ENCODE data around the gene LRRC8C.

LRRC8C gene

GRCh38 chr1:89606227-89606980 is 26.5 kb upstream of the LRRC8C start:
- no peak for DNase-seq
- in situ Hi-C loops (cut with HindIII; ENCODE audit: low pct_ligation_motif_present, low pct_unique_long_range_greater_than_20kb, low sequenced_read_pairs) = no loop called here

GRCh38 chr1:89607156-89607555 is 25.8 kb upstream of the LRRC8C start:
- in situ Hi-C loops (cut with HindIII; ENCODE audit: low pct_ligation_motif_present, low pct_unique_long_range_greater_than_20kb, low sequenced_read_pairs) = no loop called here
- no peak for DNase-seq

DNA sequence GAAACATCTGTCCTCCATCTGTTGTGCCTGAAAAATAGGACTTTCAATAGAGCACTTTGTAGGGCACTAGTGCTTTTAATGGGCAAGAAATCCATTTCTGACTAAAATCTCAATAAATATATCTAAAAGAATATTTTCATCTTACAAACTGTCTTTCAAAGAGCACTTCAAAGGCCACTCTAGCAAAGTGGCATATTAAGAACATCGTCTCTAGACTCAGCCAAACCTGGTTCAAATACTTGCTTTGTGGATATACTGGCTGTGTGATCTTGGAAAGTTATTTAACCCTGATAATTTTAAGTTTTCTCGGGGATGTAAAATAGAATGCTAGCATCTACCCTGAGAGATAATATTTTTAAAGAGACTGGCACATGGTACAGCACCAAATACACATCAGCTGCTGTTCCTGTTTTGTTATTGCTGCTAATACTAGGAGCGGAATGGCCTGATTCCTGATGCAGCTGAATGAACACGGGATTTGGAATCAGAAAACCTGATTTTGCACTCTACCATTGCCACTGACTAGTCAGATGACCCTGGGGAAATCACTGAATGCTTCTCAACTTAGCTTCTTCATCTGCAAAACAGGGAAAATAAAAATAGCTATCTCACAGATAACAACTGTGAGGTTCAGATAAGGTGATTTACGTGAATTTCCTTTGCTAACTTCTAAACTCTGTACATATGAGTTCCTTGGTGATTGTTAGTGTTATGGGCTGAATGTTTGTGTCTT is 25.2 kb upstream of the LRRC8C start:
- in situ Hi-C loops (cut with HindIII; ENCODE audit: low pct_ligation_motif_present, low pct_unique_long_range_greater_than_20kb, low sequenced_read_pairs) = no loop called here
- DNase-seq = no peak

DNA sequence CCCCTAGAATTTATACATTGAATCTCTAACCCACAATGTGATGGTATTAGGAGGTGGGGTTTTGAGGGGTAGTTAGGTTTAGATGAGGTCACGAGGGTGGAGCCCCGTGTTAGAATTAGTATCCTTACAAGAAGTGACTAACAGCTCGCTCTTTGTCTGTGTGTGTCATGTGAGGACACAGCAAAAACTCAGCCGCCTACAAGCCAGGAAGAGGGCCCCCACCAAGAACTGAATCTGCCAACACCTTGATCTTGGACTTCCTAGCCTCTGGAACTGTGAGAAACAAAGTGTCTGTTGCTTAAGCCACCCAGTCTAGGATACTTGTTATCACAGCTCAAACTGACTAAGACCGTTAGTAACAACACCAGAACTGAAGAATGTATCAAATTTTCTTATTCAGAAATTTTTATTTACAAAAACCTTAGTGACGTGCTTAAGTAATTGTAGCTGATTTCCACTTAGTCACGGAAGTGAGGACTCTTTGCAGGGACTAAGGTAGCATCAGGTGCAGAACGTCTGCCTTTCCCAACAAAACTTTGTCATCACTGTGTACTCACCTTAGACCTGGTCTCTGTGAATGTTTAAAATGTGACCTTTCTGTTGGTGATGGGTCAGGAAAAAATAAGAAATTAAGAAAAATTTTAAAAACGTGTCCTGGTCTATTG is 24.5 kb upstream of the LRRC8C start:
- in situ Hi-C loops (cut with HindIII; ENCODE audit: low pct_ligation_motif_present, low pct_unique_long_range_greater_than_20kb, low sequenced_read_pairs) = no loop called here

GRCh38 chr1:89608984-89609725 is 23.8 kb upstream of the LRRC8C start:
- DNase-seq = no peak
- in situ Hi-C loops (cut with HindIII; ENCODE audit: low pct_ligation_motif_present, low pct_unique_long_range_greater_than_20kb, low sequenced_read_pairs) = no loop called here

More for the DNA sequence above, 24.5 kb upstream of the LRRC8C start:
- no peak for DNase-seq

DNA sequence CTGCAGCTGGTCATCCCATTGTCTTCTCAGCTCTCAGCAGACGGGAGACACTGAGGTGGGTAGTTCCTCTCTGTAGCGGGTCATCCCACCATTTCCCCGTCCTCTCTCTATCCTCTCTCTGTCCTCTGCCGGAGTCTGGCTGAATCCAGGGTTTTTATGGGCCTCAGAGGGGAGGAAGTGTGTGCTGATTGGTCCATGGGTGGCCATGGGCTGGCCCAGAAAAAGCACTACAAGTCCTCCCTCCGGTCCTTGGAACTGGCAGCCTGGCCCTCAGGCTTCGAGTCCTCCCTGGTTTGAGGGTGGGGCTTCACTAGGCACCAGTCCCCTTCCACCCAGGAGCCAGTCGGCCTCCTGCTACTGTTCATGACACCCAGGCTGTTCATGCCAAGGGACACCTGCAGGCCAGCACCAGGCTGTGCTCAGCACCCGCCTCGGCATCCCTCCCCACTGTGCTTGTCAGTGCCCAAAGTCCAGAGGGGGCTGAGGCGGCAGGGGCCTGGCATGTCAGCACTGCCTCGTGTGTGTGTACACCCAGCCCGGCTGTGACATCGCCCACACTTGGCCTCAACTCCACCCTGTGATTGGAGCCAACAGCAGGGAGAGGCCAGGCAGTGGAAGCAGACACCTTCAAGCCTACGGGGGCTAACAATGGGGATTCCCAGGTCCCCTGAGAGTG is 23.0 kb upstream of the LRRC8C start:
- DNase-seq = no peak
- in situ Hi-C loops (cut with HindIII; ENCODE audit: low pct_ligation_motif_present, low pct_unique_long_range_greater_than_20kb, low sequenced_read_pairs) = no loop called here

DNA sequence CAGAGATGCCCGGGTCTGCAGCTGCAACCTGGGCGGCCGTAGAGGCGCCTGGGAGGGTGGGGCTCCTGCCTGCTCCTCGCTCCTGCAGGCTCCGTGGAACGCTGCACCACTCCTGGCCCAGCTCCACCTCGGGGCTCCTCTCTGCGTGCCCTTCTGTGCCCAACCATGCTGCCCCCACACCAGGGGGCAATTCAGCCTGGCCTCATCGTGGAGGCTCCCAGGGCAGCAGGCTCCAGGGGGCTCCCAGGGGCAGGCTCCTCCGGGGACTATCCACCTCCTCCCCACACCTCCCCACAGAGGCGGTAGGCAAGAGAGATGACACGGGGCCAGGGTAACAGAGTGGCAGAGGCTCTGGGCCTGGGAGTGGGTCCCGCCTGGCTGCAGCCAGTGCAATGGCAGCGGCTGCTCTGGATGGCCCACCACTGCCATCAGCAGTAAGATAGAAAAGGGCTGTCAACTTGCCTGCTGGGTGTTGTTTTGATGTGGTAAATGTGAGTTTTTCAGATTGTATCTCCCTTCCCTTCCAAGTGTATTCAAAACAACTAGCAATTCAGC is 22.4 kb upstream of the LRRC8C start:
- in situ Hi-C loops (cut with HindIII; ENCODE audit: low pct_ligation_motif_present, low pct_unique_long_range_greater_than_20kb, low sequenced_read_pairs) = no loop called here
- no peak for DNase-seq

GRCh38 chr1:89611721-89612120 is 21.2 kb upstream of the LRRC8C start:
- in situ Hi-C loops (cut with HindIII; ENCODE audit: low pct_ligation_motif_present, low pct_unique_long_range_greater_than_20kb, low sequenced_read_pairs) = no loop called here
- DNase-seq = no peak

DNA sequence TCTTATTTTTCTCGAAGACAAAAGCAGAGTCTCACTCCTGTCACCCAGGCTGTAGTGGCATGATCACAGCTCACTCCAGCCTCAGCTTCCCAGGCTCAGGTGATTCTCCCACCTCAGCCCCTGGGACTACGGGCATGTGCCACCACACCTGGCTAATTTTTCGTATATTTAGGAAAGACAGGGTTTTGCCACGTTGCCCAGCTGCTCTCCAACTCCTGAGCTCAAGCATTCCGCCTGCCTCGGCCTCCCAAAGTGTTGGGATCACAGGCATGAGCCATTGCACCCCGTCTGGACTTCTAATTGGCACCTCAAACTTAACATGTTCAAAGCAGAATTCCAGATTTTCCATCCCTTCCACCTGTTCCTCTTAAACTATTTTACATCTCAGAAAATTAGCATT is 19.0 kb upstream of the LRRC8C start:
- in situ Hi-C loops (cut with HindIII; ENCODE audit: low pct_ligation_motif_present, low pct_unique_long_range_greater_than_20kb, low sequenced_read_pairs) = no loop called here

GRCh38 chr1:89615676-89616598 is 17.0 kb upstream of the LRRC8C start:
- in situ Hi-C loops (cut with HindIII; ENCODE audit: low pct_ligation_motif_present, low pct_unique_long_range_greater_than_20kb, low sequenced_read_pairs) = no loop called here
- DNase-seq = no peak

More for the DNA sequence above, 19.0 kb upstream of the LRRC8C start:
- no peak for DNase-seq

- in situ Hi-C loops (cut with HindIII; ENCODE audit: low pct_ligation_motif_present, low pct_unique_long_range_greater_than_20kb, low sequenced_read_pairs) = no loop called here
- DNase-seq = no peak
Observed at GRCh38 chr1:89616844-89617627, 15.9 kb upstream of the LRRC8C start.

- in situ Hi-C loops (cut with HindIII; ENCODE audit: low pct_ligation_motif_present, low pct_unique_long_range_greater_than_20kb, low sequenced_read_pairs) = no loop called here
Observed at GRCh38 chr1:89620664-89621063, 12.3 kb upstream of the LRRC8C start.

DNA sequence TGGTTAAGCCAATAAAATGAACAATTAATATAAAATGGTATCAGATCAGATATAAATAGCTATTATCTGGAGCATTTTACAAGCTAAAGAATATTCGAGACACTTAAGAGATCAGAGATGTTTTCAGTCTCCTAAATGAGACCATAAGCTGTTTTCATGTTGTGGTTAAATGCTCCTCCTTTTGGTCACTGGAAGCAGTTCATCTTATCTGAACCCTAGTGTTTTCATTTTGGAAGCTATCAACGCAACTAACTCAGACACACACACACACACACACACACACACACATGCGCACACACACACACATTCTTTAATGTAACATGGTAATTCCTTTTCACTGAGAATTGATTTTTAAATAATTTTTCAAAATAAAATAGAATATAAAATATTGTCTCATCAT is 10.0 kb upstream of the LRRC8C start:
- no peak for DNase-seq
- in situ Hi-C loops (cut with HindIII; ENCODE audit: low pct_ligation_motif_present, low pct_unique_long_range_greater_than_20kb, low sequenced_read_pairs) = no loop called here

More at GRCh38 chr1:89620664-89621063, 12.3 kb upstream of the LRRC8C start:
- DNase-seq = no peak

DNA sequence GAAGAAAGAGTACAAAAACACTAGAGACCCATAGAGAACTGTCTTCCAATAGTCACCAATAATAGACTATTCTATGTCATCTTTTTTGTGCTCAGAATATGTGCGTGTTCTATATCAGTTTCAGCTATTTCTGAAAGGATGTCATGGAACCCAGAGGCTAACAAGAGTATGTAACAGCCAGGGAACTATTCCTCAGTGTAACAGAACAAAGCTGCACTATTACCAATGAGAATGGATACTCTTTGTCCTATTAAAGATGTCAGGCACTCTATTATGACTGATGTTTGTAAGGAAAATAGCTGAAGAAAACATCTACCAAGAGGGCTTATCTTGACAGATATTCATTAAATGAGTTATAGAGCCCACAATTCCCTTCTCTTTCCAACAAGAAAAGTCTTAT is 8.6 kb upstream of the LRRC8C start:
- in situ Hi-C loops (cut with HindIII; ENCODE audit: low pct_ligation_motif_present, low pct_unique_long_range_greater_than_20kb, low sequenced_read_pairs) = no loop called here
- DNase-seq = no peak

DNA sequence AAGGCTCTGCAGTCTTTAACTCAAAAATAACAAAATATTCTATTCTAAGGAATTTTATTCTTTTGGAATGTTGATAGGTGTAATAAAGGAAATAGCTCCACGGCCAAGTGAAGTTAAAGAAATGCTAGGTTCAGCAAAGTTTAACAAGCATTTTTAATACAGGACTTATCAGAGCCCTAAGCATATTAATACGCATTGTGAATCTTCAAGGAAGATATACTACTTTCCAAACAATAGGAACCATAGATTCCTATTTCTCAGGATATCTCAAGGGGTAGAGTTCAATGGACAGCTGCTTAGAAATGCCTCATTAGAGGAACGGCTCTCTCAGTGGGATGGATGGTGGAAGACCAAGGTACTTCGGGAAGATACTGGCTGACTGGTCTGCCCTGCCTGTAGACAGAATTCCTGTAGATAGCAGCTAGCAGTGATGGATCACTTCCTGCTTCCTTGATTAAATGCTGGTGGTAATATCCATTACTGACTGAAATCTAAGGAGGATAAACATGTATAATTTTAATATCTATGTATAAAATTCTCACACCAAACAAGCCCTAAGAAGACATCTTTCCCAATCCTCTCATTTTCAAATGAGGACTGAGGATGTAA is 8.1 kb upstream of the LRRC8C start:
- DNase-seq = no peak
- in situ Hi-C loops (cut with HindIII; ENCODE audit: low pct_ligation_motif_present, low pct_unique_long_range_greater_than_20kb, low sequenced_read_pairs) = no loop called here

DNA sequence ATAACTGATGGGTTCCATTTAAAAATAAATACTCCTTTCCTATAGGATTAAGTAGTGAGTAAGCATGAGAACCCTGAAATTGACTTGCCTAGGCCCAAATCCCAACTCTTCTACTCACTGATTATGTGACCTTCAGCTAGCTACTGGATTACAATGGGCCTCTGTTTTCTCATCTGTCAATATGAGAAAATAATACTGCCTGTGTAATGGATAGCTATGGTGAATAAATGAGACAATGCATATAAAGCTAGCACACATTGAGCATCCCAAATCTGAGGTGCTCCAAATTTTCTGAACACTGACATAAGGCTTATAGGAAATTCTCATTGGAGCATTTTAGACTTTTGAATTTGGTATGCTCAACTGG is 5.3 kb upstream of the LRRC8C start:
- in situ Hi-C loops (cut with HindIII; ENCODE audit: low pct_ligation_motif_present, low pct_unique_long_range_greater_than_20kb, low sequenced_read_pairs) = no loop called here
- no peak for DNase-seq

Data from ACHN (cell line).